Measurements from ENCODE around the gene DEGS1.
A peak's percentile ranks its signal among the peaks of the same experiment; 100 is the strongest.

Gene DEGS1

DNA sequence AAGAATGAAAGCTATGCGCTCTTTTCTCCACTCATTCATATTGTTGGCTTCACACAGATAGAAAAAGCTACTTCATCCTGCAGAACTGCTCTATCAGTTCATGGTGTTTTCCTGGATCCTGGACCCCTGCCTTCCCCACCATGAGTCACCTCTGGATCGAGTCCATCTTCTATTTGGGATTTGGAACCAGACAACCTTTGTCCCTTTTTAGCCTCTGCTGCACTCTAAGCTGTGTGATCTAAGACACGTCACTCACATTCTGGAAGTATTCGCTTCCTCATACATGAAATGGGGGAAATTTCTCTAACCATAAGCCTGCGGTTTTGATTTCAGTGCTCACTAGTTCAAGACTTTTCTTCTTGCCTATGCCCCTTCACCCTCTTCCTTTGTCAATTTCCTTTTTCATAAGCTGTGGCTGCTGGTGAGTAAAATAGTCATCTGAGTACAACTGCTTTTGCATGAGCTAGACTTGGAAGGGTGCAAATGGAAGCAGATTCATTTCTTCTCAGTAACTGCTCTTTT, 14.1 kb upstream of the DEGS1 start:
- in situ Hi-C loops (cut with MboI; ENCODE audit: low pct_unique_long_range_greater_than_20kb, low sequenced_read_pairs, unreplicated experiment), result no loop called here
- DNase-seq (ENCODE audit: low spot score), result peak; percentile 66
- TF ChIP-seq, protein P1, sequence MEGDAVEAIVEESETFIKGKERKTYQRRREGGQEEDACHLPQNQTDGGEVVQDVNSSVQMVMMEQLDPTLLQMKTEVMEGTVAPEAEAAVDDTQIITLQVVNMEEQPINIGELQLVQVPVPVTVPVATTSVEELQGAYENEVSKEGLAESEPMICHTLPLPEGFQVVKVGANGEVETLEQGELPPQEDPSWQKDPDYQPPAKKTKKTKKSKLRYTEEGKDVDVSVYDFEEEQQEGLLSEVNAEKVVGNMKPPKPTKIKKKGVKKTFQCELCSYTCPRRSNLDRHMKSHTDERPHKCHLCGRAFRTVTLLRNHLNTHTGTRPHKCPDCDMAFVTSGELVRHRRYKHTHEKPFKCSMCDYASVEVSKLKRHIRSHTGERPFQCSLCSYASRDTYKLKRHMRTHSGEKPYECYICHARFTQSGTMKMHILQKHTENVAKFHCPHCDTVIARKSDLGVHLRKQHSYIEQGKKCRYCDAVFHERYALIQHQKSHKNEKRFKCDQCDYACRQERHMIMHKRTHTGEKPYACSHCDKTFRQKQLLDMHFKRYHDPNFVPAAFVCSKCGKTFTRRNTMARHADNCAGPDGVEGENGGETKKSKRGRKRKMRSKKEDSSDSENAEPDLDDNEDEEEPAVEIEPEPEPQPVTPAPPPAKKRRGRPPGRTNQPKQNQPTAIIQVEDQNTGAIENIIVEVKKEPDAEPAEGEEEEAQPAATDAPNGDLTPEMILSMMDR (IDR thresholded peaks at IDR 0.05; ENCODE audit: extremely low read depth, insufficient read depth, missing control alignments), result no peak

DNA sequence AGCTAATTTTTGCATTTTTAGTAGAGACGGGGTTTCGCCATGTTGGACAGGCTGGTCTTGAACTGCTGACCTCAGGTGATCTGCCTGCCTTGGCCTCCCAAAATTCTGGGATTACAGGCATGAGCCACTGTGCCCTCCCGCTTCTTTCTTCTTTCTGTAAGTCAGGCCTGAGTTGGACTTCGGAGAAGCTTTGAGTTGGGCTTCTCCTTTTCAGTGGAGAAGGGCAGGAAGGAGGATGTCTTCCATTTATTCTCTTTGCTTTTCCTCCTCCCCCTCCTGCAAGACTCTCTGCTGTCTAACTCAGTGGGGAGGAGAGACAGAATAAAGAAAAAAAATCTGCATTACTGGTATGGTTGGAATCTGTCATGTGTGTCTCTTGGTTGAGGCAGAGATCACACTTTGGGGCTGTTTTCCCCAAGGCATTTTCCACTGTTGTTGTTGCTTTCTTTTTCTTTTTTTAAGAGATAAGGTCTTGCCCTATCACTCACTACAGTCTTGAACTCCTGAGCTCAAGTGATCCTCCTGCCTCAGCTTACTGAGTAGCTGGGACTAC, 13.2 kb upstream of the DEGS1 start:
- in situ Hi-C loops (cut with MboI; ENCODE audit: low pct_unique_long_range_greater_than_20kb, low sequenced_read_pairs, unreplicated experiment), result no loop called here
- TF ChIP-seq, protein P1 (IDR thresholded peaks at IDR 0.05; ENCODE audit: extremely low read depth, insufficient read depth, missing control alignments), result no peak
- DNase-seq (ENCODE audit: low spot score), result no peak

DNA sequence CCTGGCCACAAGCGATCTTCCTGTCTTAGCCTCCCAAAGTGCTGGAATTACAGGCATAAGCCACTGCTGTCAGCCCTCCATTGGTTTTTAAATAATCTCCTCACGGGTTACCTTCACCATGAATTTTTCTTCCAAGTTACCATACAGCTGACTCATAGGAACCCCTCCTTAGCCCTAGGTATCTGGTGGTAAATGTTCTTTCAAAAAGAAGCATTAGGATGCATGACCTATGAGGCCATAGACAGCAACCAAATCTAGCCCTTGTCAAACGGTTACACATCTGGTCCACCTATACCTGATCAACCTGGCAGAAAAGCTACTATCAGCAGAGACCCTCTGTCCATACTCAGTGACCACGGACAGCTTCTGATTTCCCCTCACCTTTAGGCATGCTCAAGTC, 12.7 kb upstream of the DEGS1 start:
- TF ChIP-seq, protein P1 (IDR thresholded peaks at IDR 0.05; ENCODE audit: extremely low read depth, insufficient read depth, missing control alignments), result no peak
- in situ Hi-C loops (cut with MboI; ENCODE audit: low pct_unique_long_range_greater_than_20kb, low sequenced_read_pairs, unreplicated experiment), result no loop called here
- DNase-seq (ENCODE audit: low spot score), result no peak

DNA sequence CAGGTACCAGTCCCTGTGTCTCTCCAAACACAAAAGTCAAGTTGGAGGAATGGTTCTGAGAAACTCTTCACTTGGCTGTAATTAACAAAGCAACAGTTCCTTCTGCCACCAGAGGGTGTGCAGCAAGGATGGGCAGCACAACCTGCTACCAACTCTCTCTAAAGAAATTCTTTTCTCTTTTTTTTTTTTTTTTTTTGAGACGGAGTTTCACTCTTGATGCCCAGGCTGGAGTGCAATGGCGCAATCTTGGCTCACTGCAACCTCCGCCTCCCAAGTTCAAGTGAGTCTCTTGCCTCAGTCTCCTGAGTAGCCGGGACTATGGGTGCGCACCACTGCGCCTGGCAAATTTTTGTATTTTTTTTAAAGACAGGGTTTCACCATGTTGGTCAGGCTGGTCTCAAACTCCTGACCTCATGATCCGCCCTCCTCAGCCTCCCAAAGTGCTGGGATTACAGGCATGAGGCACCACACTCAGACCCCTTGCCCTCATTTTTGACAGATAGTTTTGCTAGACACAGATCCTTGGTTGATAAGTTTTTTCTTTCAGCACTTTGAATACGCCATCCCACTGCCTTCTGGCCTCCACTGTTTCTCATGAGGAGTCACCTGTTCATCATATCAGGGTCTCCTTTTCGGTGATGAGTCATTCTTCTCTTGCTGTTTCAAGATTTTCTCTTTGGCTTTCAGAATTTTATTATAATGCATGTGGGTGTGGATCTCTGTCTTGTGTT, 12.1 kb upstream of the DEGS1 start:
- in situ Hi-C loops (cut with MboI; ENCODE audit: low pct_unique_long_range_greater_than_20kb, low sequenced_read_pairs, unreplicated experiment), result no loop called here
- TF ChIP-seq, protein P1 (IDR thresholded peaks at IDR 0.05; ENCODE audit: extremely low read depth, insufficient read depth, missing control alignments), result peak; percentile 26
- no peak for DNase-seq (ENCODE audit: low spot score)

DNA sequence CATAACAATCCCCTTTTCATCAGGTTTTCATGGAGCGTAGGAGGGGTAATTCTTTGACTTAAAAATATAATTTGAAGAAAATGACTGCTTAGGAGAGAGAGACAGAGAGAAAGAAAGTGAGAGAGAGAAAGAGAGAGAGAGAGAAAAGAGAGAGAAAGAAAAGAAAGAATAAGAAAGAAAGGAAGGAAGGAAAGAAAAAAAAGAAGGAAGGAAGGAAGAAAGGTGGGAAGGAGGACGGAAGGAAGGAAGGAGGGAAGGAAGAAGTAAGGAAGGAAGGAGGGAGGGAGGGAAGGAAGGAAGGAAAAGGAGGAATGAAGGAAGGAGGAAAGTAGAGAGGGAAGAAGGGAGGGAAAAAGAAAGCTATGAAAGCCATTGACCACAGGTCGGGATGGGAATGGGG, 10.8 kb upstream of the DEGS1 start:
- in situ Hi-C loops (cut with MboI; ENCODE audit: low pct_unique_long_range_greater_than_20kb, low sequenced_read_pairs, unreplicated experiment), result no loop called here
- TF ChIP-seq, protein P1 (IDR thresholded peaks at IDR 0.05; ENCODE audit: extremely low read depth, insufficient read depth, missing control alignments), result no peak
- no peak for DNase-seq (ENCODE audit: low spot score)

DNA sequence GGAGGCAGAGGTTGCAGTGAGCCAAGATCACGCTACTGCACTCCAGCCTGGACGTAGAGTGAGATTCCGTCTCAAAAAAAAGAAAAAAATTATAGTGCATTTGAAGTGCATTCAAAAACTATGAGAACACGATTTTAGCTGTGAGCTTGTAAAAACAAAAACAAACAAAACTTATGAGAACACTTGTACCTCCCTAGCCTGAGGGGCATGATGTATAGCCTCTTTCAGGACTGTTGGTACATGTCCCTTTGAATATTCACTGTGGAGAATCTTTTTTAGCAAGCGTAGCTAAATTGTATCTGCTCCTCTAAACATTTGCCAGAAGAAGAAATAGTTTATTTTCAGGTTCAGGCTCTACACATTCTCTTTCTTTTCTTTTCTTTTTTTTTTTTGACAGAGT, 9.5 kb upstream of the DEGS1 start:
- no peak for DNase-seq (ENCODE audit: low spot score)
- in situ Hi-C loops (cut with MboI; ENCODE audit: low pct_unique_long_range_greater_than_20kb, low sequenced_read_pairs, unreplicated experiment), result no loop called here
- TF ChIP-seq, protein P1 (IDR thresholded peaks at IDR 0.05; ENCODE audit: extremely low read depth, insufficient read depth, missing control alignments), result no peak
